C4-2B (cell line): ENCODE data around the gene CHKB.

Experiments used
- CTCF ChIP-seq: fragments of 450-650 bp; conservative IDR thresholded peaks from 2 replicates; pipeline ENCODE4 v1.5.1; 2017; ENCODE audit warnings: mild to moderate bottlenecking
- ZFX ChIP-seq: fragments of 450-650 bp; IDR thresholded peaks from 2 replicates; pipeline ENCODE4 v1.6.1; 2017

DNA sequence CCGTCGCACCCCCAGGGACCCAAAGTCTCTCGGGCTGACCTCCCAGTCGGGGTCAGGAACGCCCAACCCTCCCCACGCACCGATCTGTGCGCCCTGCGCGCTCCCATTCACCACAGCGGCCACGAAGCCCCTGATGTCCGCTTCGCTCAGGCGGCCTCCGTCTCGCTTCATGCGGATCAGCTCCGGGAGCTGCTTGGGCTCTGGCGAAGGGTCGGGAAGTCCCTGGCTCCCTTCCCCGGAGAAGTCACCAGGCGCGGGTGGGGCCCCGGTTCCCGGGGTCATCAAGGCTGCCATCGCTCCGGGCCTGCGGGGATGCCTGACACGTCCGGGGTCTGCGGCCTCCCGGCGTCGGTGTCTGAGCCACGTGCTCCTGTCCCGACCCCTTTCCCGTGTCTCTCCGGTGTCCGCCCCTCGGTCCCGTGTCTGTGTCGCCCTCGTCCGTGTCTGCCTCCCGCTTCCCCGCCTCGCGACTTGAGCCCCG lies 53.2 kb downstream of the CHKB start:
- TF ChIP-seq CTCF: no peak
- no peak for TF ChIP-seq ZFX
